ENCODE results near the gene AKT1S1. TPM values are rescaled to one million over a fixed set of nuclear protein-coding genes. Genes with fewer than 3 reads are reported as not detected.
A peak's percentile ranks its signal among the peaks of the same experiment; 100 is the strongest.

AKT1S1 gene
- total and polyA plus RNA-seq, 3 donors from 2014 or later = 35.0 to 42.8 (median 35.7) TPM

DNA sequence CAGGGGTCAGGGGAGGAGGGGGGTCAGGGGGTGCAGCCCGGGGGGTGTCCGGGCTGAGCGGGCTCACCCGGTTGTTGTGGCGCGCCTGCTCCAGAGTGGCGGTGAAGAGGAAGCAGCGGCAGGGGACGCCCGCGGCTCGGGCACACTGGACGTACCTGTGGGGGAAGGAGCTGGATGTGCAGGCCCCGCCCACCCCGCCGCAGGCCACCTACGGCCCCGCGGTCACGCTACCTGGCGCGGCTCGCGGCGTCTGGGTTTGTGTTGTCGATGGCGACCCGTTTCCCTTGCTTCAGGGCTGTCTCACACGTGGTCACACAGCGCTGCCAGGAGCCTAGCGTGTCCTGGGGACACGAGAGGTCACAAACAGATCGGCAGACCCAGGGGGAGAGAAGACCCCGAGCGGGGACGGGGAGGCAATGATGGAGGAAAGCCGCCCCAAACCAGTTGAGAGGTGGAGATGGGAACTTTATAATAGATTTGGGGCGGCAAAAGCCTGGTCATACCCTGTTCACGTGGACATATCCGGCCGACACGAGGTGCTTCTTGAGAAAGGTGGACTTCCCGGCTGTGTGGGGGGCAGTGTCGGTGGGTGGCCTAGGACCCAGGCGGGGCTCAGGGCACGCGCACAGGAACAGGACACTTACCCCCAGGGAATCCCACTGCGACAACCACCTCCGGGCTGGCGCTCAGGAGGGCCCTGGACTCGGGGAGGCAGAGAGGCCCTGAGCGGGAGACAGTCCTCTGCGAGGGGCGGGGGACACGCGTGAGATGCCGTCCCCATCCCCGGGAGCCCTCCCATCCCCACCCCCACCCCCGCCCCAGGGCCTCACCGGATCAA lies 15.4 kb downstream of the AKT1S1 start:
- H3K27ac ChIP-seq = peak overlapping the region; percentile 89 to 94
- H3K4me1 ChIP-seq = peaks cover 75% of the 10 kb centered on the region
- WGBS, 2 donors = 59 to 79% methylated on average over 34 to 54 of the region's 60 CpGs
- no peaks in the 10 kb centered on the region for H3K9me3 ChIP-seq
- no peaks in the 10 kb centered on the region for H3K27me3 ChIP-seq
- intact Hi-C loops (cut with DNase I; ENCODE audit: low total_unique reads) = no loop called here
- TF ChIP-seq POLR2A (IDR thresholded peaks at IDR 0.05) = no peak
- TF ChIP-seq, protein P1, sequence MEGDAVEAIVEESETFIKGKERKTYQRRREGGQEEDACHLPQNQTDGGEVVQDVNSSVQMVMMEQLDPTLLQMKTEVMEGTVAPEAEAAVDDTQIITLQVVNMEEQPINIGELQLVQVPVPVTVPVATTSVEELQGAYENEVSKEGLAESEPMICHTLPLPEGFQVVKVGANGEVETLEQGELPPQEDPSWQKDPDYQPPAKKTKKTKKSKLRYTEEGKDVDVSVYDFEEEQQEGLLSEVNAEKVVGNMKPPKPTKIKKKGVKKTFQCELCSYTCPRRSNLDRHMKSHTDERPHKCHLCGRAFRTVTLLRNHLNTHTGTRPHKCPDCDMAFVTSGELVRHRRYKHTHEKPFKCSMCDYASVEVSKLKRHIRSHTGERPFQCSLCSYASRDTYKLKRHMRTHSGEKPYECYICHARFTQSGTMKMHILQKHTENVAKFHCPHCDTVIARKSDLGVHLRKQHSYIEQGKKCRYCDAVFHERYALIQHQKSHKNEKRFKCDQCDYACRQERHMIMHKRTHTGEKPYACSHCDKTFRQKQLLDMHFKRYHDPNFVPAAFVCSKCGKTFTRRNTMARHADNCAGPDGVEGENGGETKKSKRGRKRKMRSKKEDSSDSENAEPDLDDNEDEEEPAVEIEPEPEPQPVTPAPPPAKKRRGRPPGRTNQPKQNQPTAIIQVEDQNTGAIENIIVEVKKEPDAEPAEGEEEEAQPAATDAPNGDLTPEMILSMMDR (IDR thresholded peaks at IDR 0.05) = no peak
- H3K4me3 ChIP-seq = peak overlapping the region; percentile 15
- DNase-seq = peak; percentile 58
- no peaks in the 10 kb centered on the region for H3K36me3 ChIP-seq (ENCODE audit: low read depth, missing control alignments)

DNA sequence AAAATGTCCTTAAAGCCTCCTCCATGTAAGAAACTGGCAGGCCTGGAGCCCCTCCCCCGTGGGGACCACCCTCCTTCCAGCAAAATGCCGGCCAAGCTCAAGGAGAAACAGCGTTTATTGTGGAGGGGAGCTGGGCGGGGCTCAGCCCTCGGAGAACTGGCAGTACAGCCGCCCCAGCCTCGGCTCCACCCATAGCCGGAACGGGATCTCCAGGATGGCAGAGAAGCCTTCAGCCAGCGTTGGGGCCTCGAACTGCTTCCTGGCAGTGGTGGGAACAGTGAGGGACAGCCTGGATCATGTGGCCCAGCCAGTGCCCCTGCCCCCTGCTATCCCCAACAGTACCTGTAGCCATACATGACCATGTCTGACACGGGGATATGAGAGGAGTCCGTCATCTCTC lies 16.0 kb downstream of the AKT1S1 start:
- intact Hi-C loops (cut with DNase I; ENCODE audit: low total_unique reads) = no loop called here
- Histone ChIP-seq H3K27ac (peak overlapping the region; percentile 89 to 94), H3K9me3 (no peaks in the 10 kb centered on the region), H3K4me3 (peak overlapping the region in 1 of 2 donors; percentile 15), H3K4me1 (peaks cover 68% of the 10 kb centered on the region), H3K36me3 (ENCODE audit: low read depth, missing control alignments) (no peaks in the 10 kb centered on the region), H3K27me3 (no peaks in the 10 kb centered on the region)
- 10 to 29% methylated on average over 1 to 12 of the region's 13 CpGs for WGBS, 2 donors
- no peak for TF ChIP-seq POLR2A (IDR thresholded peaks at IDR 0.05)
- TF ChIP-seq, protein P1 (IDR thresholded peaks at IDR 0.05) = no peak
- peak; percentile 89 for DNase-seq

DNA sequence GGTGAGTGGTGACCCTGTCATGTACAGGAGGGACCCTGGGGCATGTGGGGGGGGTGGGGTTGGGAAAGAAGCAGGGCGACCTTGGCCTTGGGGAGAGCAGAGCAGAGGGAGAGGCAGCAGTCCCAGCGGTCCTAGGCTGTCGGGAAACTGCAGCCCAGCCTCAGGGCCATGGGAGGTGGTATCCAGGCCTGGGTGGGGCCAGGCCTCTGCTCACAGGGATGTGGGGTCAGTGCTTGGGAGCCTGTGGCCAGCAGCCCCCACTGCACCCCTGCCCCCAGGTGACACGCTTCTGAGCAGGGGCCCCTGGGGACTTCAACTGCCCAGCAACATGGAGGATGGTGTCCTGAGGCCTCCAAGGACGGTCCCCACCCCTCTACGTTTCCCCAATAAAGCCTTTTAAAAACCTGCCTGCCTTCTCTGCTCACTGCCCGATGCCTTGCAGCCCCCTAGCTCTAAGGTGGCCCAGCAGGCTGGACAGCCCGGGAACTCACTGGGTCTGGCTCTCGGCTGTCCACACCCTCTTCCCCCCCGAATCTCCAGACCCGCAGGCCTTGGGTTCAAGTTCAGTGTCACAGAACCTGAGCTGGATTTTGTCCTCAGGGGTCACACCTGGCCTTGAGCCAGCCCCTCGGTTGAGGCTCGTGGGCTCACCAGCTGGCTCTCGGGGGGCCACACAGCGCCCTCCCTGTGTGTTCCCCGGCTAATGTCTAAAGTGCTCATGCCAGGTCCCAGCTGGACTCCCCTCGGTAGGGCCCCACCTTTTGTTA lies 16.6 kb downstream of the AKT1S1 start:
- WGBS, 2 donors = 43 to 49% methylated on average over 10 to 17 of the region's 17 CpGs
- H3K4me3 ChIP-seq = no peak overlapping the region
- DNase-seq = no peak
- no peaks in the 10 kb centered on the region for H3K36me3 ChIP-seq (ENCODE audit: low read depth, missing control alignments)
- TF ChIP-seq, protein P1 (IDR thresholded peaks at IDR 0.05) = no peak
- TF ChIP-seq POLR2A (IDR thresholded peaks at IDR 0.05) = no peak
- no peaks in the 10 kb centered on the region for H3K27me3 ChIP-seq
- H3K27ac ChIP-seq = peak overlapping the region; percentile 89 to 94
- intact Hi-C loops (cut with DNase I; ENCODE audit: low total_unique reads) = no loop called here
- no peaks in the 10 kb centered on the region for H3K9me3 ChIP-seq
- H3K4me1 ChIP-seq = peaks cover 63% of the 10 kb centered on the region

DNA sequence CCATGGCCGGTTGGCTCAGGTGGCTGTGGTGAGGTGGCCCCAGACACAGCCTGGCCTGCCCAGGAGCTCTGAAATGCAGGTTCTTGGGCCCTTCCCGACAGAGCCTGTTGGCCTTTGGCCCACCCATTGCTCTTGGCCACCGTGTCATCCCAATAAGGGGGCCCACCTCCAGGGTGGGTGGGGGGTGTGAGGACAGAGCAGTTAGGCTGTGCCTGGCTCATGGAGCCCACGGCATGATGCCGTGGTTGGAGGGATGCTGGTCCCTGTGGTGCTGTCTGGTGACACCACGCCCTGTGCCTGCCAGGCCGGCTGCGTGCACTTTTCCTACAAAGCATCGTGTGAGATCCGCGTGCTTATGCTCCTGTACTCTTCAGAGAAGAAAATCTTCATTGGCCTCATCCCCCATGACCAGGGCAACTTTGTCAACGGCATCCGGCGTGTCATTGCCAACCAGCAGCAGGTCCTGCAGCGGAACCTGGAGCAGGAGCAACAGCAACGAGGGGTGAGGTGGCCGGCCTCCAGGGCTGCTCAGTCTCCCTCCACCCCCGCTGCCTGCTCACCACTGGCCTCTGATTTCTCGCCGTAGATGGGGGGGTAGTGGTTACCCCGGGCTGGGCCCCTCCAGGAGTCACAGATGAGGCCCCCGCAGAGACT lies 17.3 kb downstream of the AKT1S1 start:
- Histone ChIP-seq H3K4me3 (no peak overlapping the region), H3K27ac (peak overlapping the region; percentile 89 to 94), H3K9me3 (no peaks in the 10 kb centered on the region), H3K36me3 (ENCODE audit: low read depth, missing control alignments) (no peaks in the 10 kb centered on the region), H3K27me3 (no peaks in the 10 kb centered on the region), H3K4me1 (peaks cover 55% of the 10 kb centered on the region)
- whole genome bisulfite sequencing, 2 donors = 51 to 85% methylated on average over 12 to 22 of the region's 22 CpGs
- peak; percentile 54 for DNase-seq
- intact Hi-C loops (cut with DNase I; ENCODE audit: low total_unique reads) = no loop called here
- TF ChIP-seq POLR2A (IDR thresholded peaks at IDR 0.05) = no peak
- TF ChIP-seq, protein P1 (IDR thresholded peaks at IDR 0.05) = no peak
